ENCODE measurements around the gene PRKCZ.

DNA sequence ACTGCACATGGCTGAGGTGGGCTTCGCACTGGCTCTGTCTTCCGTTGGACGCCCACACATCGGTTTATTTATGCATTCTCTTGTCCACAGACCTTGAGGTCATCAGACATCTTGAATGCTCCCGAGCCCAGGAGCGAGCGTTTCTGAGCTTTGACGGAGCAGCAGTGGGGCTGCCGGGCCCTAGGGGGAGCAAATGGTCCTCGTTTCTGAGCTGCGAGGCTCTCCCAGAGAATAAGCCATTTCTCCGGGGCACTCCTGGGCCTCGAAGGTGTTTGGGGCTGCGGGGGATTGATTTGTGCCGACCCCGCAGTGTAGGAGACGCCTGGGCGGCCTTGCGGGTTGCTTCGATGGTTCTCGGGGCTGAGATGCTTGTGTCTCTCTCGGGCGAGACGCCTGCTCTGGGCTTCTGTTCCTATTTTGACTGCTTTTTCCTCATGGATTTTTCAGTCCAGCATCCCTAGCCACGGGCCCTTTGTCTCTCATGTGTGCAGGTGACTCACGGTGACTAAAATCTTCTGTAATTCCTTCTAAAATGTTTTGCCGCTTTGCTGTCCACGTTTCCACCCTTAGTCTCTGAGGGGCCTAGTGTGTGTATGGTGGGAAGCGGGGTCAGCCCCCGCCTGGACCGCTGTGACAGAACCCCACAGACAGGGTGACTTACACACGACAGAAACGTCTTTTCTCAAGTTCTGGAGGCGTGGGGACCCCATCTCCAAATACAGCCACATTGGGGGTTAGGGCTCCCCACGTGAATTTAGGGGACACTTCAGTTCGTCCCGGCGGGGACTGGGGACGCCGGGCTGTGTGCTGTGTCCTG lies 82.2 kb downstream of the PRKCZ start:
- TF ChIP-seq, protein P1, sequence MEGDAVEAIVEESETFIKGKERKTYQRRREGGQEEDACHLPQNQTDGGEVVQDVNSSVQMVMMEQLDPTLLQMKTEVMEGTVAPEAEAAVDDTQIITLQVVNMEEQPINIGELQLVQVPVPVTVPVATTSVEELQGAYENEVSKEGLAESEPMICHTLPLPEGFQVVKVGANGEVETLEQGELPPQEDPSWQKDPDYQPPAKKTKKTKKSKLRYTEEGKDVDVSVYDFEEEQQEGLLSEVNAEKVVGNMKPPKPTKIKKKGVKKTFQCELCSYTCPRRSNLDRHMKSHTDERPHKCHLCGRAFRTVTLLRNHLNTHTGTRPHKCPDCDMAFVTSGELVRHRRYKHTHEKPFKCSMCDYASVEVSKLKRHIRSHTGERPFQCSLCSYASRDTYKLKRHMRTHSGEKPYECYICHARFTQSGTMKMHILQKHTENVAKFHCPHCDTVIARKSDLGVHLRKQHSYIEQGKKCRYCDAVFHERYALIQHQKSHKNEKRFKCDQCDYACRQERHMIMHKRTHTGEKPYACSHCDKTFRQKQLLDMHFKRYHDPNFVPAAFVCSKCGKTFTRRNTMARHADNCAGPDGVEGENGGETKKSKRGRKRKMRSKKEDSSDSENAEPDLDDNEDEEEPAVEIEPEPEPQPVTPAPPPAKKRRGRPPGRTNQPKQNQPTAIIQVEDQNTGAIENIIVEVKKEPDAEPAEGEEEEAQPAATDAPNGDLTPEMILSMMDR (IDR thresholded peaks at IDR 0.05), result peak in 2 of 3 donors; percentile 7 to 22
- no peak for TF ChIP-seq POLR2A (IDR thresholded peaks at IDR 0.05)
